HG03439 (cell line): ENCODE results near the gene MCF2L.

Experiments
- ATAC-seq: cut with Tn5 transposase; IDR thresholded peaks from one replicate; pipeline ENCODE4 v1.9.1; 2021; ENCODE audit warnings: mild to moderate bottlenecking, moderate library complexity; ENCODE audit not compliant: unreplicated experiment

Gene MCF2L

GRCh38 chr13:113013878-113014751 is 45.1 kb downstream of the MCF2L start:
- ATAC-seq: no peak

- ATAC-seq: no peak
Observed at GRCh38 chr13:113014752-113015745, 46.0 kb downstream of the MCF2L start.

GRCh38 chr13:113015826-113016525 is 47.0 kb downstream of the MCF2L start:
- no peak for ATAC-seq

GRCh38 chr13:113016526-113017295 is 47.7 kb downstream of the MCF2L start:
- no peak for ATAC-seq

GRCh38 chr13:113017506-113018215 is 48.6 kb downstream of the MCF2L start:
- ATAC-seq: no peak

- ATAC-seq: no peak
Observed at GRCh38 chr13:113018676-113019465, 49.9 kb downstream of the MCF2L start.

- ATAC-seq: no peak
Observed at GRCh38 chr13:113020323-113021080, 51.5 kb downstream of the MCF2L start.

GRCh38 chr13:113021391-113021790 is 52.4 kb downstream of the MCF2L start:
- ATAC-seq: no peak

- ATAC-seq: no peak
Observed at GRCh38 chr13:113021811-113022210, 52.8 kb downstream of the MCF2L start.

- ATAC-seq: no peak
Observed at GRCh38 chr13:113022391-113022744, 53.4 kb downstream of the MCF2L start.

- no peak for ATAC-seq
Observed at GRCh38 chr13:113022745-113023574, 53.9 kb downstream of the MCF2L start.

- no peak for ATAC-seq
Observed at GRCh38 chr13:113023694-113024430, 54.8 kb downstream of the MCF2L start.

- no peak for ATAC-seq
Observed at GRCh38 chr13:113024466-113024865, 55.5 kb downstream of the MCF2L start.

- no peak for ATAC-seq
Observed at GRCh38 chr13:113026391-113026910, 57.4 kb downstream of the MCF2L start.

GRCh38 chr13:113027095-113027494 is 58.1 kb downstream of the MCF2L start:
- ATAC-seq: no peak

- no peak for ATAC-seq
Observed at GRCh38 chr13:113027566-113027965, 58.6 kb downstream of the MCF2L start.
